CD4-positive, alpha-beta memory T cell (primary cell): ENCODE measurements around the gene ZNF536. TPM values are rescaled to one million over a fixed set of nuclear protein-coding genes. Genes with fewer than 3 reads are reported as not detected.

ENCODE experiments used
- CTCF ChIA-PET: fragments of 350-600 bp; sonication (Branson Sonifier 250); formaldehyde crosslinking; loops from one replicate; lab custom pipeline; 2021; ENCODE audit warnings: inconsistent platforms; ENCODE audit not compliant: partially characterized antibody; lab: Charles Lee
- POLR2A ChIA-PET: fragments of 350-600 bp; sonication (Branson Sonifier 250); formaldehyde crosslinking; loops from one replicate; lab custom pipeline; 2021; ENCODE audit not compliant: partially characterized antibody; lab: Charles Lee
- DNase-seq, 5 donors: peaks; one replicate each; pipeline versions ENCODE4 v3.0.0 to v3.0.0-alpha.2; 2020 to 2022; ENCODE audit warnings: mixed read lengths in 1 of 5
- H3K27ac ChIP-seq: one replicate; pipeline ENCODE4 v1.7.0; 2013; ENCODE audit warnings: low read depth, low read length
- H3K27me3 ChIP-seq: 2 replicates; pipeline ENCODE4 v1.7.0; 2013; ENCODE audit warnings: mild to moderate bottlenecking, low read length, moderate library complexity; ENCODE audit not compliant: insufficient read depth
- H3K36me3 ChIP-seq: 2 replicates; pipeline ENCODE4 v1.7.0; 2013; ENCODE audit warnings: mild to moderate bottlenecking, low read length, moderate library complexity; ENCODE audit not compliant: insufficient read depth
- H3K4me1 ChIP-seq: 2 replicates; pipeline ENCODE4 v1.7.0; 2013; ENCODE audit warnings: mild to moderate bottlenecking, low read length, moderate library complexity; ENCODE audit not compliant: insufficient read depth
- H3K4me3 ChIP-seq, 2 donors: one replicate each; pipeline ENCODE4 v1.7.0; 2013; ENCODE audit warnings: low read length in 2 of 2, mild to moderate bottlenecking in 1 of 2
- H3K9me3 ChIP-seq, 2 donors: one replicate each; pipeline ENCODE4 v1.7.0; 2013; ENCODE audit warnings: low read length in 2 of 2, control low read depth in 1 of 2; ENCODE audit not compliant: control insufficient read depth in 1 of 2
- H3K27ac Mint-ChIP-seq, 7 donors: one replicate each; pipeline ENCODE4 v1.8.0; 2020 to 2021; ENCODE audit warnings: mixed read lengths in 7 of 7, mild to moderate bottlenecking in 6 of 7, inconsistent platforms in 3 of 7, moderate library complexity in 3 of 7
- H3K27me3 Mint-ChIP-seq, 2 donors: one replicate each; pipeline ENCODE4 v1.8.0; 2020 to 2021; ENCODE audit warnings: mixed read lengths in 2 of 2
- H3K36me3 Mint-ChIP-seq, 2 donors: one replicate each; pipeline ENCODE4 v1.8.0; 2020 to 2021; ENCODE audit warnings: mixed read lengths in 2 of 2, inconsistent platforms in 1 of 2, mild to moderate bottlenecking in 1 of 2
- H3K4me1 Mint-ChIP-seq, 4 donors: one replicate each; pipeline ENCODE4 v1.8.0; 2020 to 2021; ENCODE audit warnings: mixed read lengths in 4 of 4, mild to moderate bottlenecking in 1 of 4
- H3K4me3 Mint-ChIP-seq, 8 donors: one replicate each; pipeline ENCODE4 v1.8.0; 2020 to 2021; ENCODE audit warnings: mixed read lengths in 8 of 8, mild to moderate bottlenecking in 7 of 8, moderate library complexity in 6 of 8, inconsistent platforms in 3 of 8
- H3K9me3 Mint-ChIP-seq, 8 donors: one replicate each; pipeline ENCODE4 v1.8.0; 2020 to 2021; ENCODE audit warnings: mixed read lengths in 8 of 8, mild to moderate bottlenecking in 5 of 8, inconsistent platforms in 3 of 8, moderate library complexity in 1 of 8
- intact Hi-C: fragments of 100-400 bp; cut with micrococcal nuclease; formaldehyde crosslinking; loops from one replicate; pipeline ENCODE4 v1.15.1; 2023
- polyA plus RNA-seq, 2 donors: library from polyadenylated mRNA; unstranded; fragments of 300-500 nt; fragmentation: Illumina TruSeq; gene quantifications; one replicate each; pipeline ENCODE4 v1.2.3, GENCODE V29; 2021
- total RNA-seq, 2 experiments: library from RNA; stranded (reverse); gene quantifications; one replicate each; pipeline ENCODE4 v1.2.3, GENCODE V29; 2021

Gene ZNF536
- total and polyA plus RNA-seq, 4 experiments from 2014 or later: 0.20 TPM; not detected in 3

DNA sequence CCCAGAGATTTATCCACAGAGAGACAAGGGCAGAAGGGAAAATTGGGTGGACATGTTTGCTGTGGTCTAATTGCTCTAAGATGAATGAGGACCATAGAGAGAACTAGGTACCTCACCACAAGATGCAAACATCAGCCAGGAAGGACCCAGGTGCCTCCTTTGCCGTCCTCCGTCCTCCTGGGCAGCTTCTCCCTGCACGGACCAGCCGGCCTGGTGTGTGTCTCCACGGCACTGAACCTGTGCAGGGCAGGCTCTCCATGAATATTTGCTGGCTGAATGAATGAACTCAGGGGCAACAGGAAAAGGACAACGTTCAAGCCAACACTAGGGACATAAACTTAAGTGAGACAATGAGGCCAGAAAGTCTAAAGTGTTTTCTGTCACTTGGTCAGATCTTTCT lies 143.9 kb downstream of the ZNF536 start:
- no peaks in the 10 kb centered on the region for H3K4me1 Mint-ChIP-seq
- peaks cover 0 to 7% (median 0%) of the 10 kb centered on the region in 8 donors for H3K9me3 Mint-ChIP-seq
- intact Hi-C loops: no loop called here
- ChIA-PET CTCF (no interaction called here), POLR2A (no interaction called here)
- H3K36me3 Mint-ChIP-seq: no peaks in the 10 kb centered on the region
- no peak overlapping the region for H3K4me3 Mint-ChIP-seq
- Histone ChIP-seq H3K4me3 (no peak overlapping the region), H3K27ac (no peak overlapping the region), H3K9me3 (no peaks in the 10 kb centered on the region), H3K27me3 (no peaks in the 10 kb centered on the region), H3K4me1 (no peaks in the 10 kb centered on the region), H3K36me3 (no peaks in the 10 kb centered on the region)
- H3K27ac Mint-ChIP-seq: no peak overlapping the region
- DNase-seq: no peak
- peaks cover 0 to 1% of the 10 kb centered on the region in 2 donors for H3K27me3 Mint-ChIP-seq

DNA sequence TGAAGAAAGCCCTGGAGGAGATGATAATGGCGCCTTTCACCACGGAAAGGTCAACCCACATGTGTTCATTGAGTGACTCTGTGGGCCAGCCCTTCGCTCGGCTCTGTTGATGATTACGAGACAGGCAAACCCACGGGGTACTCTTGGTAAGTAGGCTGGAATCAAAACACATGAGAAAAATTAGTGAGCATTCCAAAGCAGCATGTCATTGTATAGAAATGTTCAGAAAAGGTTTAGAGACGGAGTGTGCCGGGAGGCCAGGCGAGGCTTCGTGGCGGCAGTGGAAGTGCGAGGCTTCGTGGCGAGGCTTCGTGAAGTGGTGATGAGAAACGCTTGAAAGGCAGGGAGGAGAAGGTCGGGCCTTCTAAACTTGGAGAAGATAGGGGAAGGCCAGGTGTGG lies 144.3 kb downstream of the ZNF536 start:
- Mint-ChIP-seq H3K4me1 (no peaks in the 10 kb centered on the region), H3K9me3 (peaks cover 0 to 7% (median 0%) of the 10 kb centered on the region in 8 donors), H3K27me3 (peaks cover 0 to 1% of the 10 kb centered on the region in 2 donors), H3K4me3 (no peak overlapping the region), H3K36me3 (no peaks in the 10 kb centered on the region), H3K27ac (no peak overlapping the region)
- H3K27me3 ChIP-seq: no peaks in the 10 kb centered on the region
- ChIA-PET POLR2A (no interaction called here), CTCF (no interaction called here)
- no peak for DNase-seq
- no peaks in the 10 kb centered on the region for H3K36me3 ChIP-seq
- no peak overlapping the region for H3K4me3 ChIP-seq
- H3K27ac ChIP-seq: no peak overlapping the region
- no peaks in the 10 kb centered on the region for H3K9me3 ChIP-seq
- no peaks in the 10 kb centered on the region for H3K4me1 ChIP-seq
- intact Hi-C loops: no loop called here

DNA sequence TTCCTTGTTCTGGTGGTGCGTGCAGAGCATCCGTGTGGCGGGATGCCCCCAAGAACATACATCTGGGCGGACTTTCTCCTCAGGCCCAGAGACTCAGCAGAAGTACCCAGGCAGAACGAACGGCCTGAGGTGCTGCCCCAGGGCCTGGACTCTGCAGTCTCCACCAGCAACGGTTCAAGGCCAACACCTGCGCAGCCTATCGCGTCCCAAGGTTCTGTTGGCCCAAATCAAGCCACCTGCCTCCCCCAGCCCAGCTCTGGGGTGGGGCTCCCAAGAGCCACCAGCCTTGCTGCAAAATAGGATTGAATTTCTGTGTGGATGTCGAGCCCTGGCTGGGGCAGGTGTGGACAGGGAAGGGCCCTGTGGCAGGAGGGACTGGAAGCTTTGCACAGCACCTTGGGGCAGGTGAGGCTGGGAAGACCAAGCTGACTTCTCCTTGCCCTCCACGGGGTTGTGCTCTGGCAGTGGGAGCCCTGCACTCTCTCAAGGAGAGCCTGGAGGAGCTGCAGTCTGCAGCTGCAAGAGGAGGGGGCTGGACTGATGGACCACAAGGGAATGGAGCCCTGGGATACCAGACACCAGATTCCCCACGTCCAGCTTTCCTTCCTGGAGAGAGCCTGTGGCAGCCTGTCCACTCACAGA lies 146.9 kb downstream of the ZNF536 start:
- H3K4me3 ChIP-seq: no peak overlapping the region
- CTCF ChIA-PET: no interaction called here
- H3K4me1 ChIP-seq: no peaks in the 10 kb centered on the region
- Mint-ChIP-seq H3K9me3 (peaks cover 0 to 7% (median 0%) of the 10 kb centered on the region in 8 donors), H3K36me3 (no peaks in the 10 kb centered on the region), H3K4me3 (no peak overlapping the region), H3K4me1 (no peaks in the 10 kb centered on the region), H3K27me3 (peaks cover 0 to 1% of the 10 kb centered on the region in 2 donors), H3K27ac (no peak overlapping the region)
- POLR2A ChIA-PET: no interaction called here
- H3K27me3 ChIP-seq: no peaks in the 10 kb centered on the region
- intact Hi-C loops: no loop called here
- DNase-seq: no peak
- H3K36me3 ChIP-seq: no peaks in the 10 kb centered on the region
- H3K27ac ChIP-seq: no peak overlapping the region
- no peaks in the 10 kb centered on the region for H3K9me3 ChIP-seq

DNA sequence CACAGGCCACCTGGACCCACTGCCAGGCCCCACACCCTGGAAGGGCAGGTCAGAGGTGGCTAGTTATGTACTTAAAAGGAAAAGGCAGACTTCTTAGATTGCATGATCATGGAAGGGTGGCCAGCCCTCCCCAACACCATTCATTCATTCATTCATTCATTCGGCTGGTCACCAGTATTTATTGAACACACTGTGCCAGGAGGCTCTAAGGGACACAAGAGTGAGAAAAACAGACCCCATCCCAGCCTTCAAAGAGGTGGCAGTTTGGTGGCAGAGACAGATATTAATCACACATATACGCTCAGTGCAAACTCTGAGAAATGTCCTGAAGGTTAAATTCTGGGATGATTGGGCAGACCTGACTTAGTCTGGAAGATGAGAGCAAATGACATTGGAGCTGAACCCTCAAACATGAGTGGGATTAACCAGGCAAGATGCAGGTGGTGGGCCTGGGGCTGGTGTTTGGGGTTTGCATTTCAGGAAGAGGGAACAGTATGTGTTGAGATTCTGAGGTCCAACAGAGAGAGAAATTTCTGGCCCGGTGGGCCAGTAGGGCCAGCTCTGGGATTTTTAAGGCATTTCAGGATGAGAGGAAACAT lies 147.5 kb downstream of the ZNF536 start:
- H3K27me3 Mint-ChIP-seq: no peaks in the 10 kb centered on the region
- no peaks in the 10 kb centered on the region for H3K36me3 ChIP-seq
- intact Hi-C loops: no loop called here
- no peak overlapping the region for H3K27ac ChIP-seq
- no peaks in the 10 kb centered on the region for H3K36me3 Mint-ChIP-seq
- DNase-seq: no peak
- ChIA-PET CTCF (no interaction called here), POLR2A (no interaction called here)
- no peak overlapping the region for H3K4me3 Mint-ChIP-seq
- H3K9me3 ChIP-seq: no peaks in the 10 kb centered on the region
- peaks cover 0 to 7% (median 0%) of the 10 kb centered on the region in 8 donors for H3K9me3 Mint-ChIP-seq
- H3K4me1 Mint-ChIP-seq: no peaks in the 10 kb centered on the region
- no peaks in the 10 kb centered on the region for H3K4me1 ChIP-seq
- H3K4me3 ChIP-seq: no peak overlapping the region
- no peaks in the 10 kb centered on the region for H3K27me3 ChIP-seq
- H3K27ac Mint-ChIP-seq: no peak overlapping the region

DNA sequence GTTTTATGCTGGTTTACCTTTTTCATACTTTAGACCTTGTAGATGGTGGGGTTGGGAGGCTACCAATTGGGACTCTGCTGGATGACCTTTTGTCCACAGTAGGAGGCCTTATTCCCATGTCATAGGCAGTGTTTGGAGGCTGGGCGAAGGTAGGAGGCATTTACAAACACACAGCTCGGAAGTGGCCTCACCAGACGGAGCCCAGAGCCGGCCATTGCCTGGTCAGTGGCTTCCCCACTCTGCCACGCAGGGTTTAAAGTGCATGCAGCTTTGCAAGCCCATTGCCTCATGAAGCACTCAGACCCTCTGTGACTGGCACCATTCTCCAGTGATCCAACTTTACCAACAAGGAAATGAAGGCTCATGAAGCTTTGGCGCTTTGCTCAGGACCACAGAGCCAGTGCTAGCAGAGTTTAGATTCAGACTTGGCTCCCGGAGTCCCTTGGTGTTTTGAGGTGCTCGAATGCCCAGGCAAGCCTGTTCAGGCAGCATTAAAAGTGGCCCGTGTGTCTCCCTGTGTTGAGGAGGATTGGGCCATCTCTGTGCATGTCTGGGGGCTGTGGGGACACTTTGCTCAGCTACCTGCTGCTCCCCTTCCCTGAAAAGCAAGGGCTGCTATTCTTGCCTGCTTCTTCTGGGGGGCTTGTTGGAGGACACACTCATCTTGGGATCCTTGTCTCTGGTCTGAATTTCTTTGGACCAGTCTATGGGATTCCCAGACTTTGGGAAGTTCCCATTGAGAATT lies 148.7 kb downstream of the ZNF536 start:
- CTCF ChIA-PET: no interaction called here
- no peak overlapping the region for H3K4me3 ChIP-seq
- POLR2A ChIA-PET: no interaction called here
- H3K9me3 ChIP-seq: no peaks in the 10 kb centered on the region
- H3K36me3 ChIP-seq: no peaks in the 10 kb centered on the region
- Mint-ChIP-seq H3K9me3 (peaks cover 0 to 3% (median 0%) of the 10 kb centered on the region in 8 donors), H3K36me3 (no peaks in the 10 kb centered on the region), H3K27me3 (no peaks in the 10 kb centered on the region), H3K4me1 (no peaks in the 10 kb centered on the region), H3K27ac (no peak overlapping the region), H3K4me3 (no peak overlapping the region)
- no peaks in the 10 kb centered on the region for H3K27me3 ChIP-seq
- DNase-seq: no peak
- intact Hi-C loops: no loop called here
- no peaks in the 10 kb centered on the region for H3K4me1 ChIP-seq
- H3K27ac ChIP-seq: no peak overlapping the region

DNA sequence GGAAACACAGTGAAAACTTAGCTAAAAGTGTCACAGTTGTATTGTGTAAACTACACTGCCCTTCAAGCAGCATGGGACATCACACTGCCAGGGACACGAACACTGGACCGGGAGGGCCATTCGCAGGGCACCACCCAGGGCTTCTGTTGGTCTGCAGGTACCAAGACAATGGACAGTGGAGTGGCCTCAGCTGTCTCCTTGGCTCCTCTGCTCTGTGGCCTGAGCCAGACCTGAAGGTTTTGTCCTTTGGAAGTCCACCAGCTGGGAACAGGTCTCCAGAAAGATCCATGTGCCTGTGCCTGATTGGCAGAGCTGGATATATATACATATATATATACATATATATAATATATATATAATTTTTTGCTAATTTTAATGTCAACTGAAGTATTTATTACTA lies 149.8 kb downstream of the ZNF536 start:
- no peak for DNase-seq
- H3K4me3 ChIP-seq: no peak overlapping the region
- H3K9me3 ChIP-seq: no peaks in the 10 kb centered on the region
- Mint-ChIP-seq H3K4me3 (no peak overlapping the region), H3K27me3 (no peaks in the 10 kb centered on the region), H3K36me3 (no peaks in the 10 kb centered on the region), H3K4me1 (no peaks in the 10 kb centered on the region), H3K9me3 (peaks cover 0 to 3% (median 0%) of the 10 kb centered on the region in 8 donors), H3K27ac (no peak overlapping the region)
- intact Hi-C loops: no loop called here
- ChIA-PET CTCF (no interaction called here), POLR2A (no interaction called here)
- no peaks in the 10 kb centered on the region for H3K36me3 ChIP-seq
- H3K27ac ChIP-seq: no peak overlapping the region
- no peaks in the 10 kb centered on the region for H3K27me3 ChIP-seq
- H3K4me1 ChIP-seq: no peaks in the 10 kb centered on the region

DNA sequence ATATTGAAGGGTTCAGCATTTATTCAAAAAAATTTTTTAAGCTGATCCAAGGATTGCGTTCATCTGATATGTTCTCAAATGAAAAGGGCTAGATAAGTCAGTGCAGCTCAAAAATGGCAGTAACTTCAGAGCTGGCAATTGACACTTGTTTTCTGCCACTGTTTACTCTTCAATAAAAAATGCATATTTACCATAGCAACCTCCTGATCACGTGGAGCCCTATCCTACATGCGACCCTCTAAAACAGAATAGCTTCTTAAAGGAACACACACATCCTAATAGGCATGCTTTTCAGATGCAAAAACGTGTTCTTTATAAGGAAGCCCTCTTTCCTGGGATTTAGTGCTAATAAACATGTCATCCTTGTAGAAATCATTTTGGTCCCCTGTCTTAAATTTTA lies 150.2 kb downstream of the ZNF536 start:
- intact Hi-C loops: no loop called here
- Mint-ChIP-seq H3K4me3 (no peak overlapping the region), H3K4me1 (no peaks in the 10 kb centered on the region), H3K27me3 (no peaks in the 10 kb centered on the region), H3K27ac (no peak overlapping the region), H3K36me3 (no peaks in the 10 kb centered on the region), H3K9me3 (peaks cover 0 to 3% (median 0%) of the 10 kb centered on the region in 8 donors)
- Histone ChIP-seq H3K4me3 (no peak overlapping the region), H3K4me1 (no peaks in the 10 kb centered on the region), H3K27me3 (no peaks in the 10 kb centered on the region), H3K27ac (no peak overlapping the region), H3K36me3 (no peaks in the 10 kb centered on the region), H3K9me3 (no peaks in the 10 kb centered on the region)
- POLR2A ChIA-PET: no interaction called here
- DNase-seq: no peak
- CTCF ChIA-PET: interaction anchor here (1.0 kb wide), 1 partner anchor 9 kb away, joined by 3 read pairs; no protein-coding TSS in a partner anchor
